IPS-15b (cell line): Measurements from ENCODE around the gene RFPL3.
"Not testable (repeated sequence)": the region's sequence is repeated elsewhere in the genome, so short reads cannot be mapped to it uniquely, and the experiment has no call there.

Experiments used
- H3K27me3 ChIP-seq: one replicate; pipeline ENCODE4 v1.6.1; 2013; ENCODE audit warnings: low read length; ENCODE audit not compliant: control insufficient read depth, insufficient read depth
- H3K36me3 ChIP-seq: one replicate; pipeline ENCODE4 v1.6.1; 2013; ENCODE audit warnings: low read length; ENCODE audit not compliant: control insufficient read depth, insufficient read depth
- H3K4me1 ChIP-seq: one replicate; pipeline ENCODE4 v1.6.1; 2013; ENCODE audit warnings: mild to moderate bottlenecking, low read length; ENCODE audit not compliant: control insufficient read depth, insufficient read depth
- H3K4me3 ChIP-seq: one replicate; pipeline ENCODE4 v1.5.1; 2013; ENCODE audit warnings: low read depth, low read length
- H3K9ac ChIP-seq: one replicate; pipeline ENCODE4 v1.6.1; 2013; ENCODE audit warnings: low read depth, mild to moderate bottlenecking, low read length
- H3K9me3 ChIP-seq: one replicate; pipeline ENCODE4 v1.6.1; 2013; ENCODE audit warnings: mild to moderate bottlenecking, low read length; ENCODE audit not compliant: control insufficient read depth, insufficient read depth

The RFPL3 gene

GRCh38 chr22:32340411-32340810 lies 17.3 kb upstream of the RFPL3 start:
- no peak overlapping the region for H3K4me3 ChIP-seq
- no peaks in the 10 kb centered on the region for H3K36me3 ChIP-seq
- H3K4me1 ChIP-seq: peaks cover 9% of the 10 kb centered on the region
- no peak overlapping the region for H3K9ac ChIP-seq
- H3K9me3 ChIP-seq: no peaks in the 10 kb centered on the region
- H3K27me3 ChIP-seq: no peaks in the 10 kb centered on the region

DNA sequence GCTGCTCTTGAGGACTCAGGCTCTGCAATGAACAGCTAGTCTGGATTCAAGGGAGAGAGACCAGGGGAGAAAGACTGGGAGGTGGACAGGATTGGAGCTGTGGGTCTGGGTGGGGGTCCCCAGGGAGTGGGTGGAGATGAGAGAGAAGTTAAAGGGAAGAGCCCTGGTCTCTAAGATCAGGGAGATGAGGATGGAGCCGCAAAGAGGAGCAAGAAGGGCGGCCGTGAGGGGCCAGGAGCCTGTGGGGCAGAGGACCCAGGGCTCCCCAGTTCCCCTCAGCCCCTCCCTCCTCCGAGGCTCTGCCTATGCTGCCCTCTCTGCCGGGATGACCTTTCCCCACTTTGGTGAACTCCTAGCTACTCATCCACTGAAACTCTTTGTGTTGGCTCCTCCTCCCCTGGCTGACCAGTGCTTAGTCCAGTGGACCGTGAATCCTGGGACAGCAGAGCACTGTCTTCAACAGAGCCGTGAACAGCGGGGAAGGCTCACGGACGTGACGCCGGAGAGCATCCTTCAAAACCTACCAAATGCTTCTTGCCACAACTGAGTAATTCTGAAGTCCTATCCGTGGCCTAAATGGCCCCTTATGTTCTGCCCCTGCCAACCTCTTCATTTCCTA lies 16.4 kb upstream of the RFPL3 start:
- Histone ChIP-seq H3K27me3 (no peaks in the 10 kb centered on the region), H3K36me3 (no peaks in the 10 kb centered on the region), H3K9me3 (no peaks in the 10 kb centered on the region), H3K9ac (no peak overlapping the region), H3K4me1 (peaks cover 3% of the 10 kb centered on the region), H3K4me3 (no peak overlapping the region)

- Histone ChIP-seq H3K9me3 (no peaks in the 10 kb centered on the region), H3K9ac (no peak overlapping the region), H3K4me3 (no peak overlapping the region), H3K36me3 (no peaks in the 10 kb centered on the region), H3K4me1 (no peaks in the 10 kb centered on the region), H3K27me3 (no peaks in the 10 kb centered on the region)
Measured at GRCh38 chr22:32342977-32343376, 14.7 kb upstream of the RFPL3 start.

- no peaks in the 10 kb centered on the region for H3K27me3 ChIP-seq
- no peaks in the 10 kb centered on the region for H3K9me3 ChIP-seq
- no peaks in the 10 kb centered on the region for H3K4me1 ChIP-seq
- H3K36me3 ChIP-seq: no peaks in the 10 kb centered on the region
- no peak overlapping the region for H3K4me3 ChIP-seq
- H3K9ac ChIP-seq: no peak overlapping the region
Measured at GRCh38 chr22:32343941-32344340, 13.7 kb upstream of the RFPL3 start.

DNA sequence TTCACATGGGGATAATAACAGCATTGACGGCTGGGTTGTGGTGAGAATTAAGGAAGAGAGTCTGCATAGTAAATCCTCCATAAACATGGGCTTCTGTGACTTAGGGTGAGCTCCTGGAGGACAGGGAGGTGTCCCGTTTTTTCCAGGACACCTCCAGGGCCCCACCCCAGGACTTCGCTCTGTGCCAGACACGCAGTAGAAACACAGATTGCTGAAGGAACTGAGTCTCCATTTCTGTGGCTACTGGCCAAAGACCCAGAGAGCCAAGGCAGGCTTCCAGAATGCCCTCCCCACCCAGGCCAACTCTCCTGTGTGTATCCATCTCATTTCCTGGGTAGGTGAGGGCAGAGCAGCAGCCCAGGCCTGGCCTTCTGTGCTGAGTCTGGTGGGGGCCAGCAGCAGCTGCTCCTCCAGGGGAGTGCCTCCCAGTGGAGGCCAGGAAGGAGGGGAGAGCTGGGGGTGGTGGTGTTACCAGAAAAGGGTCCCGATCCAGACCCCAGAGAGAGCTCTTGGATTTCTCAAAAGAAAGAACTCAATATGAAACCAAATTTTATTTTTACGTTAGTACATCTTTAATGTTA lies 9.5 kb upstream of the RFPL3 start:
- Histone ChIP-seq H3K27me3 (no peaks in the 10 kb centered on the region), H3K4me1 (no peaks in the 10 kb centered on the region), H3K4me3 (no peak overlapping the region), H3K9me3 (no peaks in the 10 kb centered on the region), H3K36me3 (no peaks in the 10 kb centered on the region), H3K9ac (no peak overlapping the region)

DNA sequence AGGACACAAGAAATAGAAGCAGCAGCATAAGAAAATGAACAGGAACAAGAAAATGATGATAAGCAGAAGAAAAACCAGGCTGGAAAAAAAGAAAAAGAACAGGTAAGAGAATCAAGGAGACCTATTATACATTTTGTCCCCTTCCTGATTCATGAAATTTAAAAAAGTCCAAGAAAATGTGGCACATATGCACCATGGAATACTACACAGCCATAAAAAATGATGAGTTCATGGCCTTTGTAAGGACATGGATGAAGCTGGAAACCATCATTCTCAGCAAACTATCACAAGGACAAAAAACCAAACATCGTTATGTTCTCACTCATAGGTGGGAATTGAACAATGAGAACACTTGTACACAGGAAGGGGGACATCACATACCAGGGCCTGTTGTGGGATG lies 5.8 kb upstream of the RFPL3 start:
- not testable (repeated sequence) for H3K9ac ChIP-seq, H3K4me1 ChIP-seq, H3K27me3 ChIP-seq, H3K36me3 ChIP-seq, H3K4me3 ChIP-seq, H3K9me3 ChIP-seq

DNA sequence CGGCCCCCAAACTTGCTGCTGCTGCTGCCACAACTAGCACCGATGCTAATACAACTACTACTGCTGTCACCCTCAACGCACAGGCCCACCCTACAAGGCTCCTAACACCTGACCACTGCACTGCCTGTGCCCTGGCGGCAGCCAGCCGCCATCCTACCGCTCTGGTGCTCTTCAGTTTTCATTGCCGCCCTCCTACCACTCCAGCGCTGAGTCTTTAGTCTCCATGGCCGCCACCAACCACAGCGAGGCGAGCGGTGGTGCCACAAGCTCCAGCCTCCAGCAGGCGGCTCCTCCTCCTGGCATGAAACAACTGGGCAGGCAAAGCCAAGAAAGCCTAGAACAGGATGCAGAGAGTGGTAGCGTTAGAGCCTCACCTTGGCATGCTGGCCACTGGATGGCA lies 5.0 kb upstream of the RFPL3 start:
- no peaks in the 10 kb centered on the region for H3K4me1 ChIP-seq
- H3K9ac ChIP-seq: no peak overlapping the region
- no peaks in the 10 kb centered on the region for H3K36me3 ChIP-seq
- no peak overlapping the region for H3K4me3 ChIP-seq
- H3K9me3 ChIP-seq: no peaks in the 10 kb centered on the region
- no peaks in the 10 kb centered on the region for H3K27me3 ChIP-seq

DNA sequence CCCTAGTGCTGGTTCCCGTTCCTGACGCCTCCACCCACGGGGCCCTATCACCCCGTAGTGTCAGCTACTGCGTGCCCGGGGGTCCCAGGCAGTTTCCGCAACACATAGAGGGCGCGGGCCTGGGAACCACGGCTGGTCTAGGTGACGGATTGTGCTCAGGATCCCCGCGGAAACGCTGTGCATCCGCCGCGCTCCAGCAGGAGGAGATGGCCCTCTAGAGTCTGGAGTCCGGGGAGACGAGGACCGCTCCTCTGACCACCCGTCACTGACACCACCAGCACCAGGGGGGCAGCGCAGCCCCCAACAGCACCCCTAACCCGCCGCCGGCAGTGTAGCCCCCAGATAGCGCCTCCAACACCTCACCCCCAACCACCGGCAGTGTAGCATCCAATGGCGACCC lies 4.4 kb upstream of the RFPL3 start:
- Histone ChIP-seq H3K36me3 (no peaks in the 10 kb centered on the region), H3K9ac (no peak overlapping the region), H3K4me3 (no peak overlapping the region), H3K4me1 (no peaks in the 10 kb centered on the region), H3K27me3 (no peaks in the 10 kb centered on the region), H3K9me3 (no peaks in the 10 kb centered on the region)

DNA sequence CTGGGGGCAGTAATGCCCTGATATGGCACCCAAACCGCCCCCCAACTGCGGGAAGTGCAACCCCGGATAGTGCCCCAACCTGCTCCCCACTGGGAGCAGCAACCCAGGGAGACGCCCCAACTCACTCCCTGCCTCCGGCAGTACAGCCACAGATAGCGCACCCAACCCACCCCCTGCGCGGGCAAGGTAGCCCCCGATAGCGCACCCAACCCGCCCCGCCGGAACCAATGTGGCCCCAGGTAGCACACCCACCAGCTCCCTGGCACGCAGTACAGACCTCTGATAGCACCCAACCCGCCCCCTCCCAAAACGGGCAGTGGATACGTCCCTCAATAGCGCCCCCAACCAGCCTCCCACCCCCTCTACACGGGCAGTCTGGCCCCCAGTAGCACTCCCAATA lies 3.8 kb upstream of the RFPL3 start:
- no peaks in the 10 kb centered on the region for H3K36me3 ChIP-seq
- no peaks in the 10 kb centered on the region for H3K4me1 ChIP-seq
- no peaks in the 10 kb centered on the region for H3K9me3 ChIP-seq
- no peak overlapping the region for H3K9ac ChIP-seq
- no peak overlapping the region for H3K4me3 ChIP-seq
- no peaks in the 10 kb centered on the region for H3K27me3 ChIP-seq

- H3K27me3 ChIP-seq: no peaks in the 10 kb centered on the region
- H3K4me3 ChIP-seq: no peak overlapping the region
- H3K4me1 ChIP-seq: no peaks in the 10 kb centered on the region
- no peaks in the 10 kb centered on the region for H3K36me3 ChIP-seq
- no peaks in the 10 kb centered on the region for H3K9me3 ChIP-seq
- H3K9ac ChIP-seq: no peak overlapping the region
Measured at GRCh38 chr22:32354360-32355351, 3.0 kb upstream of the RFPL3 start.

- H3K4me3 ChIP-seq: no peak overlapping the region
- H3K9ac ChIP-seq: no peak overlapping the region
- H3K4me1 ChIP-seq: no peaks in the 10 kb centered on the region
- H3K36me3 ChIP-seq: no peaks in the 10 kb centered on the region
- no peaks in the 10 kb centered on the region for H3K9me3 ChIP-seq
- H3K27me3 ChIP-seq: no peaks in the 10 kb centered on the region
Measured at GRCh38 chr22:32355760-32356159, 1.9 kb upstream of the RFPL3 start.

GRCh38 chr22:32360096-32360495 lies 2.4 kb downstream of the RFPL3 start:
- not testable (repeated sequence) for H3K27me3 ChIP-seq, H3K4me3 ChIP-seq, H3K4me1 ChIP-seq, H3K9ac ChIP-seq, H3K36me3 ChIP-seq, H3K9me3 ChIP-seq
